HEK293T (cell line): ENCODE data around the gene SIK2.

Experiments
- BHLHE40 ChIP-seq: fragments of 450-650 bp; IDR thresholded peaks from 2 replicates; pipeline ENCODE4 v1.6.1; 2016; ENCODE audit warnings: mild to moderate bottlenecking, moderate library complexity, borderline replicate concordance
- CTBP1 ChIP-seq: fragments of 450-650 bp; IDR thresholded peaks from 2 replicates; pipeline ENCODE4 v1.6.1; 2016; ENCODE audit warnings: borderline replicate concordance
- FOXA1 ChIP-seq: fragments of 450-650 bp; IDR thresholded peaks from 2 replicates; pipeline ENCODE4 v1.6.1; 2016; ENCODE audit warnings: mild to moderate bottlenecking
- FOXK2 ChIP-seq: fragments of 450-650 bp; IDR thresholded peaks from 2 replicates; pipeline ENCODE4 v1.6.1; 2016; ENCODE audit warnings: mild to moderate bottlenecking
- FOXM1 ChIP-seq: fragments of 450-650 bp; IDR thresholded peaks from 2 replicates; pipeline ENCODE4 v1.6.1; 2017; ENCODE audit warnings: mild to moderate bottlenecking, borderline replicate concordance
- HDGF ChIP-seq: fragments of 450-650 bp; IDR thresholded peaks from 2 replicates; pipeline ENCODE4 v1.6.1; 2017; ENCODE audit warnings: antibody characterized with exemption, borderline replicate concordance
- LEF1 ChIP-seq: fragments of 450-650 bp; IDR thresholded peaks from 2 replicates; pipeline ENCODE4 v1.6.1; 2017; ENCODE audit warnings: mild to moderate bottlenecking, borderline replicate concordance
- NFRKB ChIP-seq: fragments of 450-650 bp; IDR thresholded peaks from 2 replicates; pipeline ENCODE4 v1.6.1; 2016; ENCODE audit warnings: mild to moderate bottlenecking, moderate library complexity
- SUZ12 ChIP-seq: fragments of 450-650 bp; IDR thresholded peaks from 2 replicates; pipeline ENCODE4 v1.6.1; 2016; ENCODE audit warnings: mild to moderate bottlenecking
- ZNF384 ChIP-seq: fragments of 450-650 bp; IDR thresholded peaks from 2 replicates; pipeline ENCODE4 v1.6.1; 2016
- TF ChIP-seq, protein P1 (sequence below): fragments of 450-650 bp; IDR thresholded peaks from 2 replicates; pipeline ENCODE4 v1.6.1; 2016

DNA sequence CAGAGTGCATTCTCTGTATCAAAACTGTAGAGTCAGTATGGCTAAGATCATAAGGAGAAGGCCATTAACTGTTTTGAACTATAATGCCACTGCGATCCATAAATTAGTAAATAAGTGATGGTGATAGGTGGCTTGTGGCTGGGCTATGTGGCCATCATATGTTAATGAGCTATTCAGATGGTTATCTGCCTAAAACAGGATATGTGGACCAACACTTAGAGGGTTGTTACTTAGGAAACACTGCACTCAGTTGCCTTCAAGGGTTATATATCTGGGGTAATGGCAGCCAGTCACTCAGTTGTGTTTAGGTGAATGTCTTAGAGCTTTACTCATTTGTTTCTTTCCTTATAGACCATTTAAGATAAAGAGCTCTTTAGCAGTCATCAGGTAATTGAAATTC is 97.9 kb downstream of the SIK2 start:
- no peak for TF ChIP-seq HDGF
- TF ChIP-seq CTBP1 = no peak
- no peak for TF ChIP-seq BHLHE40
- no peak for TF ChIP-seq FOXA1
- TF ChIP-seq SUZ12 = no peak
- no peak for TF ChIP-seq ZNF384
- no peak for TF ChIP-seq FOXM1
- no peak for TF ChIP-seq LEF1
- no peak for TF ChIP-seq FOXK2
- no peak for TF ChIP-seq NFRKB
- TF ChIP-seq, protein P1, sequence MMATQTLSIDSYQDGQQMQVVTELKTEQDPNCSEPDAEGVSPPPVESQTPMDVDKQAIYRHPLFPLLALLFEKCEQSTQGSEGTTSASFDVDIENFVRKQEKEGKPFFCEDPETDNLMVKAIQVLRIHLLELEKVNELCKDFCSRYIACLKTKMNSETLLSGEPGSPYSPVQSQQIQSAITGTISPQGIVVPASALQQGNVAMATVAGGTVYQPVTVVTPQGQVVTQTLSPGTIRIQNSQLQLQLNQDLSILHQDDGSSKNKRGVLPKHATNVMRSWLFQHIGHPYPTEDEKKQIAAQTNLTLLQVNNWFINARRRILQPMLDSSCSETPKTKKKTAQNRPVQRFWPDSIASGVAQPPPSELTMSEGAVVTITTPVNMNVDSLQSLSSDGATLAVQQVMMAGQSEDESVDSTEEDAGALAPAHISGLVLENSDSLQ = no peak
